Gastrocnemius medialis (tissue), 4 donors: ENCODE measurements around the gene OCRL. TPM values are rescaled to one million over a fixed set of nuclear protein-coding genes. Genes with fewer than 3 reads are reported as not detected.

Experiments
- ATAC-seq, 2 donors: fragments of 150-250 bp; one replicate each; pipeline ENCODE4 v1.9.1; 2016
- DNase-seq, 2 donors: peaks; one replicate each; pipeline ENCODE4 v3.0.0-alpha.2; 2019
- H3K27ac ChIP-seq, 4 donors: fragments of 200-600 bp; sonication (generic); 1 replicate in 1 of 4; 2 replicates in 3 of 4; pipeline ENCODE4 v1.5.1; 2016 to 2018; ENCODE audit warnings: mild to moderate bottlenecking in 2 of 4, moderate library complexity in 1 of 4
- H3K27me3 ChIP-seq, 3 donors: fragments of 200-600 bp; sonication (generic) in 2 of 3; 1 replicate in 1 of 3; 2 replicates in 2 of 3; pipeline versions ENCODE4 v1.5.1 to v1.6.0; 2016 to 2019; ENCODE audit warnings: mild to moderate bottlenecking in 1 of 3, moderate library complexity in 1 of 3
- H3K36me3 ChIP-seq, 2 donors: fragments of 200-600 bp; sonication (generic) in 1 of 2; one replicate each; pipeline ENCODE4 v1.5.1; 2017 to 2018
- H3K4me1 ChIP-seq, 2 donors: fragments of 200-600 bp; sonication (generic) in 1 of 2; one replicate each; pipeline ENCODE4 v1.5.1; 2016 to 2017; ENCODE audit warnings: mild to moderate bottlenecking in 2 of 2
- H3K4me3 ChIP-seq, 4 donors: fragments of 200-600 bp; sonication (generic) in 3 of 4; 1 replicate in 1 of 4; 2 replicates in 3 of 4; pipeline ENCODE4 v1.5.1; 2016 to 2019; ENCODE audit warnings: mild to moderate bottlenecking in 2 of 4
- H3K9me3 ChIP-seq, 3 donors: fragments of 200-600 bp; sonication (generic) in 2 of 3; 1 replicate in 1 of 3; 2 replicates in 2 of 3; pipeline ENCODE4 v1.5.1; 2016 to 2019
- CTCF ChIP-seq, 5 experiments: fragments of 450-650 bp in 3 of 5; fragments of 200-600 bp in 2 of 5; sonication (generic) in 2 of 5; IDR thresholded peaks in 4 of 5; conservative IDR thresholded peaks in 1 of 5; 1 replicate in 4 of 5; 2 replicates in 1 of 5; pipeline ENCODE4 v1.5.1; 2016 to 2019; ENCODE audit warnings: antibody characterized with exemption in 5 of 5, mild to moderate bottlenecking in 3 of 5, moderate library complexity in 3 of 5
- POLR2A ChIP-seq, 2 donors: fragments of 450-650 bp; IDR thresholded peaks; one replicate each; pipeline ENCODE4 v1.6.1; 2017; ENCODE audit warnings: antibody characterized with exemption in 2 of 2, mild to moderate bottlenecking in 2 of 2, moderate library complexity in 2 of 2
- in situ Hi-C, 4 donors: fragments of 200-750 bp; cut with MboI; loops; one replicate each; pipeline versions ENCODE4 v1.15.0 to v1.8.0; 2017; ENCODE audit warnings: low sequenced_read_pairs in 4 of 4
- intact Hi-C: fragments of 100-400 bp; cut with DNase I; formaldehyde crosslinking; loops from one replicate; pipeline ENCODE4 v1.15.1; 2023; ENCODE audit warnings: low total_unique reads
- total RNA-seq, 4 donors: library from RNA; depleted of rRNA; stranded (reverse); fragments of >200 nt; gene quantifications; one replicate each; pipeline versions ENCODE4 v1.1.0 to v1.2.3, GENCODE V29; 2016

The OCRL gene
- total RNA-seq, 4 donors from 2014 or later: 6.7 to 10.8 (median 8.6) TPM

GRCh38 chrX:129585167-129585566, 45.1 kb downstream of the OCRL start:
- TF ChIP-seq POLR2A (IDR thresholded peaks at IDR 0.05): no peak
- no peak for TF ChIP-seq CTCF (IDR thresholded peaks at IDR 0.05 in 4 of 5, conservative IDR thresholded peaks at IDR 0.05 in 1 of 5)
- peaks cover 0 to 35% of the 10 kb centered on the region in 2 donors for H3K36me3 ChIP-seq
- no peak for DNase-seq
- no peak for ATAC-seq
- H3K27ac ChIP-seq: no peak overlapping the region
- no peak overlapping the region for H3K4me3 ChIP-seq
- H3K4me1 ChIP-seq: no peaks in the 10 kb centered on the region
- in situ Hi-C loops: no loop called here
- no peaks in the 10 kb centered on the region for H3K9me3 ChIP-seq
- intact Hi-C loops: no loop called here
- H3K27me3 ChIP-seq: no peaks in the 10 kb centered on the region

- DNase-seq (no peak), ATAC-seq (no peak)
- no peak overlapping the region for H3K4me3 ChIP-seq
- in situ Hi-C loops: no loop called here
- no peaks in the 10 kb centered on the region for H3K4me1 ChIP-seq
- intact Hi-C loops: no loop called here
- H3K9me3 ChIP-seq: no peaks in the 10 kb centered on the region
- H3K27ac ChIP-seq: no peak overlapping the region
- H3K27me3 ChIP-seq: no peaks in the 10 kb centered on the region
- H3K36me3 ChIP-seq: peaks cover 0 to 40% of the 10 kb centered on the region in 2 donors
- TF ChIP-seq POLR2A (IDR thresholded peaks at IDR 0.05) (no peak), CTCF (IDR thresholded peaks at IDR 0.05 in 4 of 5, conservative IDR thresholded peaks at IDR 0.05 in 1 of 5) (no peak)
Observed at GRCh38 chrX:129585691-129586090, 45.6 kb downstream of the OCRL start.

GRCh38 chrX:129586446-129586845, 46.4 kb downstream of the OCRL start:
- no peaks in the 10 kb centered on the region for H3K27me3 ChIP-seq
- H3K27ac ChIP-seq: no peak overlapping the region
- ATAC-seq: no peak
- no peaks in the 10 kb centered on the region for H3K9me3 ChIP-seq
- H3K4me3 ChIP-seq: no peak overlapping the region
- H3K4me1 ChIP-seq: no peaks in the 10 kb centered on the region
- no peak for DNase-seq
- TF ChIP-seq POLR2A (IDR thresholded peaks at IDR 0.05) (no peak), CTCF (IDR thresholded peaks at IDR 0.05 in 4 of 5, conservative IDR thresholded peaks at IDR 0.05 in 1 of 5) (no peak)
- in situ Hi-C loops (no loop called here), intact Hi-C loops (no loop called here)
- H3K36me3 ChIP-seq: peaks cover 0 to 41% of the 10 kb centered on the region in 2 donors

GRCh38 chrX:129590596-129590995, 50.5 kb downstream of the OCRL start:
- peaks cover 8 to 11% of the 10 kb centered on the region in 2 donors for H3K4me1 ChIP-seq
- DNase-seq (no peak), ATAC-seq (no peak)
- intact Hi-C loops: no loop called here
- no peak overlapping the region for H3K27ac ChIP-seq
- H3K4me3 ChIP-seq: no peak overlapping the region
- H3K36me3 ChIP-seq: peaks cover 0 to 43% of the 10 kb centered on the region in 2 donors
- in situ Hi-C loops: no loop called here
- H3K9me3 ChIP-seq: no peaks in the 10 kb centered on the region
- no peaks in the 10 kb centered on the region for H3K27me3 ChIP-seq
- TF ChIP-seq CTCF (IDR thresholded peaks at IDR 0.05 in 4 of 5, conservative IDR thresholded peaks at IDR 0.05 in 1 of 5) (no peak), POLR2A (IDR thresholded peaks at IDR 0.05) (no peak)

GRCh38 chrX:129593137-129593536, 53.1 kb downstream of the OCRL start:
- Histone ChIP-seq H3K4me1 (peaks cover 8 to 11% of the 10 kb centered on the region in 2 donors), H3K9me3 (no peaks in the 10 kb centered on the region), H3K4me3 (no peak overlapping the region), H3K36me3 (peaks cover 0 to 26% of the 10 kb centered on the region in 2 donors), H3K27me3 (no peaks in the 10 kb centered on the region), H3K27ac (peak overlapping the region; percentile 51 to 73 (median 60))
- peak; percentile 20 to 42 for DNase-seq
- peak; percentile 92 to 96 for ATAC-seq
- no peak for TF ChIP-seq POLR2A (IDR thresholded peaks at IDR 0.05)
- in situ Hi-C loops: no loop called here
- intact Hi-C loops: no loop called here
